SIG-M5 treated with dmso at 0.1 percent for 504 hours (cell line): ENCODE data around the gene GTF2IRD2.
"Not testable (repeated sequence)": the region's sequence is repeated elsewhere in the genome, so short reads cannot be mapped to it uniquely, and the experiment has no call there.

Experiments used
- DNase-seq: peaks from one replicate; lab custom pipeline; 2025; ENCODE audit not compliant: unreplicated experiment; lab: John Stamatoyannopoulos, UW

GTF2IRD2 gene

GRCh38 chr7:74850833-74851721, at the start of gene GTF2IRD2:
GTF2IRD2 (minus strand) TSS chr7:74851605; CDS start chr7:74836378, 15,227 bp downstream.
- DNase-seq, result not testable (repeated sequence)

- peak; percentile 61 for DNase-seq
Measured at GRCh38 chr7:74890158-74891123, 39.0 kb upstream of the GTF2IRD2 start.

DNA sequence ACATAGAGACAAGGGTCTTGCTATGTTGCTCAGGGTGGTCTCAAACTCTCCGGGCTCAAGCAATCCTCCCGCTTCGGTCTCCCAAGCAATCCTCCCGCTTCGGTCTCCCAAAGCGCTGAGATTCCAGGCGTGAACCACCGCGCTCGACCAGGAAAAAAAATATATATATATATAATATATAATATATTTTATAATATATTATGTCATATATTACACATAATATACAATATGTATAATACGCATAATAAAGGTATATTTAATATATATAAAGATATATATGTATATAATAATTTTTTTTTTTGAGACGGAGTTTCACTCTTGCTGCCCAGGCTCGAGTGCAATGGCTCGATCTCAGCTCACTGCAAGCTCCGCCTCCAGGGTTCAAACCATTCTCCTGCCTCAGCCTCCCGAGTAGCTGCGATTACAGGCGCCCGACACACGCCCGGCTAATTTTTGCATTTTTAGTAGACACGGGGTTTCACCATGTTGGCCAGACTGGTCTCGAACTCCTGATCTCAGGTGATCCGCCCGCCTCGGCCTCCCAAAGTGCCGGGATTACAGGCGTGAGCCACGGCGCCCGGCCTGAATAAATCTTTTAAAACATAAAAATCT, 38.2 kb upstream of the GTF2IRD2 start:
- not testable (repeated sequence) for DNase-seq

DNA sequence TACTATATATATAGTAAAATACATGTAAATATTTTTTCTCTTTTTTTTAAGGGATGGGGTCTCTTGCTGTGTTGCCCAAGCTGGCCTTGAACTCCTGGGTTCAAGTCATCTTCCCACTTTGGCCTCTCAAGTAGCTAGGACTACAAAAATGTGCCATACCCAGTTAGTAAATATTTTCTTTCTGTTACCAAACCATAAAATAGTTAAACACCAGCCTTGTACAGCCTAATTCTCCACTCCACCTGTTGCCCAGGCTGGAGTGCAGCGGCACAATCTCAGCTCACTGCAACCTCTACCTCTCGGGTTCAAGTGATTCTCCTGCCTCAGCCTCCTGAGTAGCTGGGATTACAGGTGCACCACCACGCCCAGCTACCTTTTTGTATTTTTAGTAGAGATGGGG, 33.9 kb upstream of the GTF2IRD2 start:
- DNase-seq, result not testable (repeated sequence)

DNA sequence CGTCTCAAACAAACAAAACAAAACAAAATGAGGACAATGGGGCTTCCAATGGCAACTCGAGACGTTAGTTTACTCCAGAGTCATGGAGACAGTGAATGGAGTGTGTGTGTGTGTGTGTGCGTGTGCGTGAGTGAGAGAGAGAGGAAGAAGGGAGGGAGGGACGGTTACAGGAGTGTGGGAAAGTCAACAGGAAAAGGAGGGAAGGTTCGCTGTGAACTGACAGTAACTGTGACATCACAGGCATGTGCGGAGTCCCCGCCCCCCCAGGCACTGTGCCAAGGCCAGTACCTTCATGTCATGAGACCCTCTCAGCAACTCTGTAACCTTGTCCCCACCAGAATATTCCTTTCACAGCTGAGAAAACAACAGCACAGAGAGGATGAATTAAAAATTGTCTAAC, 30.7 kb upstream of the GTF2IRD2 start:
- DNase-seq, result not testable (repeated sequence)

DNA sequence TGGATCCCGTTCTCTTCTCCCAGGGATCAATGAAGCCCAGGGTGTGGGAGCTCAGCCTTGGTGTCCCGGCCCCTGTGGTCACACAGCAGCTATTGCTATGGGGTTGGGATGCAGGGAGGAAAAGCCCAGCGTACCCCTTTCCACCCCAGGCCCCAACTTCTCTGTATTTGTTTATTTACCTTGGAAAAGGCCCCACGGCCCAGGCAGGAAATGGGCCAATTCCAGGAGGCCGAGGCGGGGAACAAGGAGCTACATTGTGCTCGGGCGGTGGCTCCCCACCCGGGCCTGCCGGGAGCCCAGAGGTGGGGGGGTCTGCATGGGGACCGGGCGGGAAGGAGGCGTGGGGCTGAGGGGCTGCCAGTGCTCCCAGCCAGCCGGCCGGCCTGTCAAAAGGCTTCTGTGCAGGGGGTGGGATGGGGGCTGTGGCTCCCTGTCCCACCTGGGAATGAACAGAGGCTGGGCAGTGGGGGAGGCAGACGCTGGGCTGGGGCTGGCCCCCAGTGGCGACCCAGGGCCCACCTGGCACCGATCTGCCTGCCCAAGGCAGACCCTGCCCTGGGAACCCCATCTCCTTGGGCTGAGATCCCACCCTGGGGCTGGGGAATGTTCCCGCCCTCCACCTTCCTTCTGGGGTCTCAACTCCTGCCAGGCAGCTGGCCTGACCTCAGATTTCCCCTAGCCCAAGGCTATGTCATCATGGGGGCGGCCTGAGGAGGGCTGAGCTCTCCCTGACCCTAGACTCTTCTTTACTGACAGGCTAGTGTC, 23.5 kb upstream of the GTF2IRD2 start:
- DNase-seq, result not testable (repeated sequence)

GRCh38 chr7:74874104-74874747, 22.8 kb upstream of the GTF2IRD2 start:
- not testable (repeated sequence) for DNase-seq

DNA sequence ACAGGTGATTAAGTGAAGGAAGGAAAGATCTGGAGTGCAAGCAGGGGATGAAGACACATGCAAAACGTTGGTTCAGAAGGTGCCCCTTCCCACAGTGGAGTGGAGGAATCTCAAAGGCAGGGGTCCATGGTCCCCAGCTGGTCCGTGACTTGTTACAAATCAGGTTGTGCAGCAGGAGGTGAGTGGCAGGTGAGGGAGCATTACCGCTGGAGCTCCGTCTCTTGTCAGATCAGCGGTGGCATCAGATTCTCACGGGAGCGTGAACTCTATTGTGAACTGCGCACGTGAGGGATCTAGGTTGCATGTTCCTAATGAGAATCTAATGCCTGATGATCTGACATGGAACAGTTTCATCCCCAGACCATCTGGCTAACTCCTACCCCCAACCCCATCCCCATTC, 21.1 kb upstream of the GTF2IRD2 start:
- not testable (repeated sequence) for DNase-seq

DNA sequence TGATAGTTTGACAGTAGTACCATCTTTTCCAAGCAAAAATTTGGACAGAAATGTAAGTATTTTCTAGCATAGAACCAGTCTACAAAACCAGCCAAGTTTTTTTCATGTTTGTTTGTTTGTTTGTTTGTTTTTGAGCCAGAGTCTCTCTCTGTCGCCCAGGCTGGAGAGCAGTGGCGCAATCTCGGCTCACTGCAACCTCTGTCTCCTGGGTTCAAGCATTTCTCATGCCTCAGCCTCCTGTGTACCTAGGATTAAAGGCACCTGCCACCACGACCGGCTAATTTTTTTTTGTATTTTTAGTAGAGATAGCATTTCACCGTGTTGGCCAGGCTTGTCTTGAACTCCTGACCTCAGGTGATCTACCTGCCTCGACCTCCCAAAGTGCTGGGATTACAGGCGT, 14.4 kb upstream of the GTF2IRD2 start:
- not testable (repeated sequence) for DNase-seq

- not testable (repeated sequence) for DNase-seq
Measured at GRCh38 chr7:74849853-74850252, 1.6 kb downstream of the GTF2IRD2 start.

DNA sequence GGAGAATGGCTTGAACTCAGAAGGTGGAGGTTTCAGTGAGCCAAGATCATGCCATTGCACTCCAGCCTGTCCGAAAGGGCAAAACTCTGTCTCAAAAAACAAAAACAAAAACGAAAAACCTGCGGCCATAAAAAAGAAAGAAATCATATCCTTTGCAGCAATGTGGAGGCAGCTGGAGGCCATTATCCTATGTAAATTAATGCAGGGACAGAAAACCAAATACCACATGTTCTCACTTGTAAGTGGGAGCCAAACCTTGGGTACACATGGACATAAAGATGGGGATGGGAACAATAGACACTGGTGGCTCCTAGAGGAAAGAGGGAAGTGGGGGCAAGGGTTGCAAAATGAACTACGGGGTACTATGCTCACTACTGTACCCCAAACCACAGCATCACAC, 21.0 kb downstream of the GTF2IRD2 start:
- DNase-seq, result not testable (repeated sequence)

GRCh38 chr7:74829959-74830358, 21.4 kb downstream of the GTF2IRD2 start:
- not testable (repeated sequence) for DNase-seq

DNA sequence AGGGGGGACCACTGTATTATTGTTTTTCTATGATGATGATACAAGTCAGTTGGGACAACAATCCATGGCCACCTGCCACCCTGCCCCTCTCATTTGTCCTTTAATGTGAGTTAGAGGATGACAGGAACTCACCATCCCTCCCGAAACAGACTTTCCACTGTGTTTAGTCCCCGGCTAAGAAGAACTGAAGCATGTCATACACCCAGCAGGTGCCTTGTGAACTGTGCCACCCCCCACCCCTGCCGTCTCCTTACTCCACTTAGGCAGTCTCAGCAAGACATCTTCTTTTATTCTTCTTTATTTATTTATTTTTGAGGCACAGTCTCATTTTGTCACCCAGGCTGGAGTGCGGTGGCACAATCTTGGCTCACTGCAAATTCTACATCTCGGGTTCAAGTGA, 30.1 kb downstream of the GTF2IRD2 start:
- DNase-seq, result not testable (repeated sequence)

DNA sequence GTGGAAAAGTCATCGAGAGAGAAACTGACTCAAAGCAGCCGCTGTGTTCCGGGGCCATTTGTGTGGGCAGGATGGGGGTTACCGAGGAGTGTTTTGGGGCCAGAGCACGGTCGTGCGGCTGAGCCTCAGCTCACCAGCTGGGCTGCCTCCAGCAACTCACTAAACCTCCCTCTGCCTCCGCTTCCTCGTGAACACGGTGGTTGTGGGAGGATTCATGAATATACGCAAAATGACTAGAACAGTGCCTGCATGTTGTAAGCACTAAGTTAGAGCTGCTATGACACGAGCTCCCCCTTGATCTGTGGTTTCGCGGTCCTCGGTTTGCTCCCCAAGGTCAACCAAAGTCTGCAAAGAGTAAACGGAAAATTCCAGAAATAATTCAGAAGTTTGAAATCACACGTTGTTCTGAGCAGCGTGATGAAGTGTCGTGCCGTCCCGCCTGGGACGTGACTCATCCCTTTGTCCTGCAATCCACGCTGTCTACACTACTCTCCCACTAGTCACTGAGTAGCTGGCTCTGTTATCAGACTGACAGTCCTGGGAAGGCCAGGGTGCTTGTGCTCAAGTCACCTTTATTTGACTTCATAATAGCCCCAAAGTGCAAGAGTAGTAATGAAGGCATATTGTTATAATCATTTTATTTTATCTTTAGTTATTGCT, 31.1 kb downstream of the GTF2IRD2 start:
- DNase-seq, result not testable (repeated sequence)

- DNase-seq, result not testable (repeated sequence)
Measured at GRCh38 chr7:74815882-74816281, 35.5 kb downstream of the GTF2IRD2 start.

- peak; percentile 18 for DNase-seq
Measured at GRCh38 chr7:74798644-74799043, 52.8 kb downstream of the GTF2IRD2 start.

DNA sequence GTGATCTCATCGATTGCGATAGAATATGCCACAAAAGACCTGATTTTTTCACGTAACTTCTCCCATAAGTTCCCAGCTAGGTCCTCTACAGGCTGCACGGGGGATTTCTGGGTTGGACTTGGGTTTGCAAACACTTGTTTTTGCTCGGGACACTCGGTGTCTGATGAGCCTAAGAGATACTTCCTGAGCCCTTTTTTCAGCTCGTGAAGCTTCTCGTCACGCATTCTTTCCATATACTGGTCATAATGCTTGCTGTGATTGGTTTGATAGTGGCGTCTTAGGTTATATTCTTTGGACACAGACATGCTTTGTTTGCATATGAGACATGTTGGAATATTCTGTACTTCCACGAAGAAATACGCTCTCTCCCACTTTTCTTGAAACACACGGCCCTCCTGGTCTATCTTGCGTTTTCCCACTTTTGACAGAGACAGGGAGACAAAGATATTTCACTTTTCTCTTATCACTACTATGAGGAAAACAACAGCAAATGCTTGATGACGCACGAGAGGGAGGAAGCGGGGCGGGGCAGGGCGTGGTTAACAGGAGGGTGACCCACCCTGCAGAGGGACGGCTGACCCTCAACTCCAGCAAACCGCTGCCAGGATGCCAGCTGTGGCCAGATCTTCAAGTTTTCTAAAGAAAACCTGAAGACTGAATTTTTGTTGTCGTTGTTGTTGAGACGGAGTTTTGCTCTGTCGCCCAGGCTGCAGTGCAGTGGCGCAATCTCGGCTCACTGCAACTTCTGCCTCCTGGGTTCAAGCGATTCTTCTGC, 53.4 kb downstream of the GTF2IRD2 start:
- not testable (repeated sequence) for DNase-seq

- DNase-seq, result not testable (repeated sequence)
Measured at GRCh38 chr7:74789200-74789736, 62.1 kb downstream of the GTF2IRD2 start.
